Activated CD4-positive, alpha-beta T cell treated with anti-CD3 and anti-CD28 coated beads, Interleukin-2, Interleukin-6, amounts not matched to agents 100 ng/mL and 50 ng/mL, durations not matched to agents 16 hours and 8 hours (primary cell): ENCODE results near the gene RASSF3.
"Not testable (repeated sequence)": the region's sequence is repeated elsewhere in the genome, so short reads cannot be mapped to it uniquely, and the experiment has no call there.

Experiments
- DNase-seq: peaks from one replicate; pipeline ENCODE4 v3.0.0-alpha.2; 2020

RASSF3 gene, protein sequence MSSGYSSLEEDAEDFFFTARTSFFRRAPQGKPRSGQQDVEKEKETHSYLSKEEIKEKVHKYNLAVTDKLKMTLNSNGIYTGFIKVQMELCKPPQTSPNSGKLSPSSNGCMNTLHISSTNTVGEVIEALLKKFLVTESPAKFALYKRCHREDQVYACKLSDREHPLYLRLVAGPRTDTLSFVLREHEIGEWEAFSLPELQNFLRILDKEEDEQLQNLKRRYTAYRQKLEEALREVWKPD

DNA sequence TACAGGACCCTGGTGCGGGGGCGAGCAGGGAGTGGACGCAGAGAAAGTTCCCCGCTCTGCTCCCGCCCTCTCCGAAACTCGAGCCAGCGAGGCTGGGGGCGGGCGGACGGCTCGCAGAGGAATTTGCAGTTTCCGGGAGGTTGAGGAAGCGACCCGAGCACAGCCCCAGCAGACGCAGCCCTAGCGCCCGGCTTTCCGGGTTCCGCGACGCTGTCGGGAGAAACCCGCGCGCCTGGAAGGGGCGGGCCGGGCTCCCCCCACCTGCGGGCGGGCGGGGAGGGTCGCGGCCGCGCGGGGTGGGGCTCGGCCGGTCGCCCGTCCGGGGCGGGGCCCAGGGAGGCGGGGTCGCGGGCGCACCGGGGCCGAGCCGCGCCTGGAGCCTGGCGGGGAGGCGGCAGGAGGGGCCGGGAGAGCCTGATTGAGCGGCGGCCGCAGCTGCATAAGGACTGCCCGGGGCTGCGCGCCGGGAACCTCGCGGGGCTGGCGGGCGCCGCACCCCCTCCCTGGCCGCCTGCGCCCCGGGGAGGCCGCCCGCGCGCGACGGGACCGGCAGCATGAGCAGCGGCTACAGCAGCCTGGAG is at the start of gene RASSF3:
Gene RASSF3, plus strand, starts transcription at position 417 of the 581 bp plus-strand sequence. Its CDS starts 138 bp downstream, at position 555.
- DNase-seq, result peak; percentile 89

DNA sequence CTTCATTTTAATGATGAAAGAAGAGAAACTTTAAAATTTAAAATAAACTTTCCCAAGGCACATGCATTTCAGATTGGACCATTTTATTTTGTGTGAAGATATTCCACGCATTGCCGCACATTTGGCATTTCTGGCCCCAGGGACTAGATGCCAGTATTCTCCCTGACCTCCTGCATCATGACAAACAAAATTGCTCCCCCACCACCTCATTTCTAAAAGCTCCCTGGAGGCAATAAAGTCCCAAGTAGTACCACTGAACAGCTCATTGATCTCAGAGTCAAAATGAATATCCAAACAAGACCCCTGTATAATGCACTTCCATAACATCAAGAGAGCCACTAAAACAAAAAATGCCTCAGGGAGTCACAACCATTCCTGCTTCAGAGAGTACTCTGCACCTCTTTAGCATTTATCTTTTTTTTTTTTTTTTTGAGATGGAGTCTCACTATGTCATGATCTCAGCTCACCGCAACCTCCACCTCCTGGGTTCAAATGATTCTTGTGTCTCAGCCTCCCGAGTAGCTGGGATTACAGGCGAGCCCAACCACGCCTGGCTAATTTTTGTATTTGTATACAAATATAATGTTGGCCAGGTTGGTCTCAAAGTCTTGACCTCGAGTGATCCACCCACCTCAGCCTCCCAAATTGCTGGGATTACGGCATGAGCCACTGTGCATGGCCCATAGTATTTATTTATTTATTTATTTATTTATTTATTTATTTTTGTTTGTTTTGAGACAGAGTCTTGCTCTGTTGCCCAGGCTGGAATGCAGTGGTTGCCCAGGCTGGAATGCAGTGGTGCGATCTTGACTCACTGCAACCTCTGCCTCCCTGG is 48.8 kb upstream of the RASSF3 start:
- no peak for DNase-seq

DNA sequence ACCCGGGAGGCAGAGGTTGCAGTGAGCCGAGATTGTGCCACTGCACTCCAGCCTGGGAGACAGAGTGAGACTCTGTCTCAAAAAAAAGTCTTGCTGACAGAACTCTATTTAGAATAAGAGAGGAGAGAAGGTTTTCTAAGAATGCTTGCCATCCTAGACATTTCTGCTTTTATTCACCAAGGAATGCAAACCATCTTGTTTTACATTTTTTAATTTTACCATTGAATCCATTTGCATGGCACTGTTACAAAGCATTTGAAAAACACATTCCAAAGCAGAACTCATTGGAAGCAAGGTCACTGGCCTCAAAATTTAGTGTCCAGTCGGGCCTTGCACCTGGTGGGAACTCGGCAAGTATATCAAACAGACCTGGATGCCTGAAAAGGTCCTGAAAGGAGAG is 44.2 kb upstream of the RASSF3 start:
- DNase-seq, result no peak

DNA sequence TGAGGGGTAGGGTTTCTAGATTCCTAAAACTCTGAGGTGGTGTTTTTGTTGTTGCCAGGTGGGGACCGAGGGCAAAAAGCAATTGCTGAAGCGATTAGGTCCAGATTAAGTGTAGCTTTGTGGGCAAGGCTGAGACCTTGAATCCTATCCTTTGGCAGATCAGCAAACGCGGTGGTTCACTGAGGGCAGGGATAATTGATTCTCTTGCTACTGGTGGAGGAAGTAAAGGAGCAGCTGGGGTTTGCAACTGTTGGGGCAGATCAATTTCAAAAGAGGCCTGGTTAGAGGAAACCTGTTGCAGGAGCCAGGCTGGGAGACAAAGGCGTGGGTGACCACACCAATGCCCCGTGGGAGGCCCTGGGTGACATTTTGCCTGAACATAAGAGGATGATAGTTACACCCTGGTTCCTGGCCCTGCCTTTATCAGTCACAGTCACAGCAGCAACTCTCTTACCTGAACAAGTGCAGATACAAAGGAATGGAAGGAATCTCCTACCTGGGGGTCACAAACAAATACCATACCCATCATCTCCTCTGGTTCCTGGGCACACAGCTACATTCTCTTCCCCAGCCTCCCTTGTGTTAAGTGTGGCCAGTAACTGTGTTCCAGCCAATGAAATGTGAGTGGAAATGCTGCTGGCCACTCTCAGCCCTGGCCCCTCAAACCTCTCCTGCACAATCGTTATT is 43.3 kb upstream of the RASSF3 start:
- no peak for DNase-seq

DNA sequence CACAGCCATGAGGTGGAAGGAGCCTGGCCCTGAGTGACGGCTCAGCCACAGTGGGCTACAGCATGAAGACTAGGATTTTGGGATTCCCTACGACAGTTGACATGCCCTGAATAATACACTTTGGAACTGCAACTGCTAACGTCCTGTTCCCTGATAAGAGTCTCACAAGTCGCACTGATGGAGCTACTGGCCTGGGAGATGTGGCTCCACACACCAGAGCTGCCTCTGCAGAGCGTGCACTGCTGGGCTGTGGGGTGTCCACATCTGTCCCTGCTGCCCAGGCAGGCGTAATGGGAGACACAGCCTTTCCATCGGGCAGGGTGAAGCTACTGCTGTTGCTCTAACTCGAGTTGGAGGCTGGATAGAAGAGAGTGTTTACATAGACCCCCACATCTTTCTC is 42.7 kb upstream of the RASSF3 start:
- no peak for DNase-seq

DNA sequence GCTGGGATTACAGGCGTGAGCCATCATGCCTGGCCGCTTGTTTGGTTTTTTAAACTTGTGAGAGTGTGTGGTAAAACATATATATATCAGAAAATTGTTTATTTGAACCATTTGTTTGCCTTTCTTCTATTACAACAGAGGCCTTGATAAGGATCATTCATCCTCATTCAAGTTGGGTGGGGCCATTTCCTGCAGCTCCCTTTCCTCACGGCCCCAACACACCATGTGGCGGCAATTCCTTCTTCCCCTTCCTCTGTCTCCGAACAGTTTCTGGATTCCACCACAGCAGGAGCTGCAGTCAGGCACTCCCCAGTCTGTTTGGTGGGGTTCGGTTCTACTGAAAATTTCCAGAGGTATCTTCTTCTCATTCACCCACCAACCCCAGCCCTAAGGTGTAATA is 42.0 kb upstream of the RASSF3 start:
- no peak for DNase-seq

DNA sequence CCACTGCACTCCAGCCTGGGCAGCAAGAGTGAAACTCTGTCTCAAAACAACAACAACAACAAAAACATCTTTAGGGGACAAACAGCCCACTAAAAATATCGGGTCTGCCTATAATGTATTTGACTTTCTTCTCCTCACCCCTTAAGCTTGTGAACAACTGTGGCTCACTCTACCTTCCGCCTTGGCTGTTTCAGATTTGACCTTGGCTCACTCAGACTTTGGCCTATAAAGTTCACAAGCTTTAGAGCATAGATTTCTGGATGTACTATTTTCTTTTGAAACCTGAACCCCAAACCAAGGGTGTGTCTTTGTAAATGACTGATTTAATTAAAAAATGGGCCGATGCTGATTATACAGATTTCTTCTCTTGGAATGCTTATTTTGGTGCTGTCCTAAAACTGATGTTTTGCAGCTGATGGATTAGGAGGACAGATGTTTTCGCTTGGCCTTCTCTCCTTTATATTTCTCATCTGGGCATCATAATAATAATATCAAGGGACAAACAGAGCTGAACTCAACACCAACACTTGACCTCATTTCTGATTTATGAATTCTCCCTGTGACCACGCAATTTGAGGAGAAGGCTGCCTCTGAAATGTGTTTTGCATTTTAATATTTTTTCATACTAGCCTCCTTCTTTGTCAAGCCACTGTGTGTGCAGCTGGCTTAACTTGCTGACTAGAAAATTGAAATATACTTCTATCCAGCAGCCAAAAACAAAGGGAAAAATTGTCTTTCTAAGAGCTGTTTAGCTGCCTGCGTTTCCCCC is 40.2 kb upstream of the RASSF3 start:
- no peak for DNase-seq

DNA sequence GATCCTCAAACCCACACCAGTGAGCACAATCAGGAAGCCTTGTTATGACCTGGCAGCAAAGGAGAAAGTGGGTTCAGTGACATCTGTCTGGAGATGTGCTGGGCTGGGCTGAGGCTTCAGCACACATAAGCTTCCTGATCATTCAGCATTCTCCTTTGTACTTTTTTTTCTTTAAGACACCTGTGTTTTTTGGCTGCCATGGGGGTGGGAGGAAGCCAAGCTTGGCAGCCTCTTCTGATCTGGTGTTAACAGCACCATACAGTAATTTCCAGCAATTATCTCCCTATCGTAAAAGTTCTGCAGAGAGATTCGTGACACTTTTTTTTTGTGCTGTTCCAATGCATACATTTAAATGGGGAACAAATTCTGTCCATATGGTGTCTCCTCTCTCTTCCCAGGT is 38.9 kb upstream of the RASSF3 start:
- DNase-seq, result no peak

DNA sequence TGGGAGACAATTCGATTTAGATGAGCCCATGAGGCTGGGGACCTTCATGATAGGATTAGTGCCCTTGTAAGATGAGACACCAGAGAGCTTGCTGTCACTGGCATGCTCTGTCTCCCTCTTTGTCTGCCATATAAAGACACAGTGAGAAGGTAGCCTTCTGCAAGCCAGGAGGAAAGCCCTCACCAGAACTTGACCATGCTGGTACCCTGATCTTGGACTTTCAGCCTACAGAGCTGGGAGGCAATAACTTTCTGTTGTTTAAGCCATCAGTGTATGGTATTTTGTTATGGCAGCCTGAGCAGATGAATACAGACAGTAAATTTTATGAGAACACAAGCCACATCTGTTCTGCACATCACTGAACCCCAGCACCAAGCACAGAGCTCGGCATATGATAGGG is 38.1 kb upstream of the RASSF3 start:
- no peak for DNase-seq

DNA sequence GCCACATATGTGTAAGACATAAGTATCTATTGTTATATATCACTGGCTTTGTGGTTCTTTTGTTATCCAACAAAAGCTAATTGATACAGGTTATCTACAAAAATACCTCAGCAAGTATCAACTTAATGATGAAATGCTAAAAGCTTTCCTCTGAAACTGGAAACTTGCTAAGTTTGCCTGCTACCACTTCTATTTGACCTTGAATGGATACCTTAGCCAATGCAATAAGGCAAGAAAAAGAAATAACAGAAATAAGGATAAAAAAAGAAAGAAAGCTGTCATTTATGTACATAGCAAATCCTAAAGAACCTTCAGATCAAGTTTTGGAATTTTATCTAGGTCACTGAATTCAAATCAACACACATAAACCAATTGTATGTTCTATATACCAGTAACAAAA is 35.5 kb upstream of the RASSF3 start:
- no peak for DNase-seq

DNA sequence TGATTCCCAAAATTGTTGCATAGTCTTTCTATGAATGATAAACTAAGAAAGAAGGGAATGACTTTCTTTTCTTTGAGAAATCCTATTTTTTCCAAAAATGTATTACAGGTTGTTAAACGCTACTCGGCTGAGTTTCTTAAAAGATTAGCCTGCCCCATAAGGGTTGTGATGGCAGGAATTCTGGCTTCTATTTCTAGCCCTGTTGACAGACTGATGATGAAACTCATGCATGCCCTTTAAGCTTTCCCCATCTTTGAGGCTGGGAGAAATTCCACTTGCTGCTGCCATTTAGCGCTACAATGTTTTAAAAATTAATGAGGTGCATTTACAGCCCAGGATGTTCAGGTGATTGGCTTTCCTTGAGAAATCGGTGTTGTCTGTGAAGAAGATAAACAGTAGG is 33.2 kb upstream of the RASSF3 start:
- DNase-seq, result no peak

DNA sequence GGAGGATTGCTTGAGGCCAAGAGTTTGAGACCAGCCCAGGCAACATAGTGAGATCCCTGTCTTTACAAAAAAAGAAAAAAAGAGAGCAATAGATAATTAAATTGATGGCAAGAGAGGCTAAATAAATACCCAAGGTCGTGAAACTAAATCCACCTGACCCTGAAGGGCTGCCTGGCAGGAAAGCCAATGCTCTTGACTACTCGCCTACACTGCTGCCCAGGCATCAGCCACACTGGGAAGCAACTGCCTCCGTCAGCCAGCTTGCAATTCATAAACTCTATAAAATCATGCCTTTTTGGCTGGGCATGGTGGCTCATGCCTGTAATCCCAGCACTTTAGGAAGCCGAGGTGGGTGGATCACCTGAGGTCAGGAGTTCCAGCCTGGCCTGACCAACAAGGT is 31.7 kb upstream of the RASSF3 start:
- no peak for DNase-seq

DNA sequence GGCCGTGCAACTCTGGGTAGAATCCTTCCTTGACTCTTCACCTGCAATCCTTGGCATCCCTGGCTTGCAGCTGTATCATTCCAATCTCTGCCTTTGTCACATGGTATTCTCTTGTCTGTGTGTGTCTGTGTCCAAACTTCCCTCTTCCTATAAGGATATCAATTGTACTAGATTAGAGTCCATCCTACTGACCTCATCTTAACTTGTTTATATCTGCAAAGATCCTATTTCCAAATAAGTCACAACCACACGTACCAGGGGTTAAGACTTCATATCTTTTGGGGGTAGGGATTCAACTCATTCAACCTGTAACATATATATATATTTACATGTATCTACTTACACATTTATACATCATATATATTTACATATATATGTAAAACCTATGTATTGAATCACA is 29.6 kb upstream of the RASSF3 start:
- no peak for DNase-seq

DNA sequence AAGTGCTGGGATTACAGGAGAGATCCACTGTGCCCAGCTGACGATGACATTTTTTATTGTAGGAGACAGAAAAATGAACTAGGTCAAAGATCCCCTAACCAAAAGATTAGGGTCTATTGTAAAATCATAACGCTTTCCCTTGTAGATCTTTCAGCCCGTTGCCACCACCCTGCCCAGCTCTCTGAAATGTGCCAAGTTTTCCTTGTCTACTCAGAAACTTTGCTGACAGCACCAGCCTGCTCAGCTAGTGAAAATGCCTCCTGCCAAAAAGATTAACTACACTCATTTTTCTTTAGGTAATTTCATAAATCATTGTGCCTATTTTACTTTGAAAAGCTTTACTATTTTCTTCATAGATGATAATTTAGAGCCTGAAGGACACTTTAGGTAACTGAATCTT is 28.2 kb upstream of the RASSF3 start:
- DNase-seq, result no peak

DNA sequence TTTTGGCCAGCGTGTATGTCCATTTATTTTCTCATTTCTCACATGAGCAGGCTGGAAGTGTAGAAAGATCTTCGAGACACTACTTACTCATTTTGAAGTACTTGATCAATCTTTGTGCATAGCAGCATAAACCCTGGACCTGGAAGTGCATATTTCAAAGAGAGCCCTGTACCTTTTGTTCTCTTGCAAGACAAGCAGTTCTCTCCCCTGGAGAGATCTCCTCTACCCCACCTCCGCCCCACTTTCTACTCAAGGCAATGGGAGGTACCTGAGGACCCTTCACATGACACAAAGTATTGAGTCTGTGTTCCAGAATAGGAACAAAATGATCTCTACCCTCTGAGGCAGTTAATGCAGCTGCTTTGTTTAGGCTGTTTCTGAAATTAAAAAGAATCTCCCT is 27.4 kb upstream of the RASSF3 start:
- DNase-seq, result no peak

DNA sequence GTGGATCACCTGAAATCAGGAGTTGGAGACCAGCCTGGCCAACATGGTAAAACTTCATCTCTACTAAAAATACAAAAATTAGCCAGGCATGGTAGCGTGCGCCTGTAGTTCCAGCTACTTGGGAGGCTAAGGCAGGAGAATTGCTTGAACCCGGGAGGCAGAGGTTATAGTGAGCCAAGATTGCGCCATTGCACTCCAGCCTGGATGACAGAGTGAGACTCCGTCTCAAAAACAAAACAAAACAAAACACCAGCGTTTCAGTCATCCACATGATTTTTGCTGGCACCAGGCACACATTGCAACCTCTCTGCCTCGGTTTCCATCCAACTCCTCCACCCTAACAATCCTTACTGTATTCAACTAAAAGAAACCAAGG is 26.9 kb upstream of the RASSF3 start:
- DNase-seq, result not testable (repeated sequence)

DNA sequence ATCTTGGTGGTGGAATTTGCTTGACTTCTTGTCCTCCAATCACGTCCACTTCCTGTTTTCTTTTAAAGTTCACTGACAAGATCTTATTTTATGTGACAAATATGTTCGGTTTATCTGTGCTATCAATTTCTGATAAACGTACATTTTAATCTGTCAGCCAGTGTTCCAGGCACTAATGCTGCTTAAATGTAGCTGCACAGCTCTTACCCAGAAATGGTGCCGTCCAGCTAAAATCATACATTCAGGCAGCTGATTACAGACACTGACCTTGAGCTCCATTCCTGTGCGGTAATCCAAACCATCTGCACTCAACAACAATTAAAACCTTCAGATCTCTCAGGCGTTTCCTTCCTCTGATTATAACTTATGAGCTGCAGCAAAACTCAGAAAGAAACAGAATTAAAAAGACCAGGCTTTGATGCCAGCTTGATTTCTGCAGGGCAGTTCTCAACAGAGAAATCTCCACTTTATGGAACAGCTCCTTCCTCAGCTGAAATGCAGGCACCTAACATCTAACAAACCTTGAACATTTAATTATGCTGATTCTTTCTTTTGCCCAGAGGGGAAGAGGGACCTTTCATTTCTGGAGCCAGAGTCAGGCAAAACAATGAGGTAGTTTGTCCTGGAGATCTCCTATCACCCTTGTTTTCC is 26.4 kb upstream of the RASSF3 start:
- DNase-seq, result no peak

DNA sequence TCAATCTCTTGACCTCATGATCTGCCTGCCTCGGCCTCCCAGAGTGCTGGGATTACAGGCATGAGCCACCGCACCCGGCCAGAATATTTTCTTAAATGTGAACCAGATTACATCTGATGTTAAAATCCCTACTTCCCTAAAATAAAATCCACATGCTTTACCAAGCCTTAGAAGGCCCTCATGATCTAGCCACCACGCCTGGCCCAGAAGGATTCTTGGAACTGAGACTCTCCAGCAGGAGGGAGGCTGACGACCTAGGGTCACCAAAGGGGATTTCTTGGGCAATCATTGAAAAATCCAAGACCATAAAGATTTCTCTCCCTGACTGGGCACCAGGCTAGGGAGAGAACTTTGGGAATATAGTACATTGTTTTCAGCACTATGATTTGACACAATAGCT is 25.2 kb upstream of the RASSF3 start:
- no peak for DNase-seq

DNA sequence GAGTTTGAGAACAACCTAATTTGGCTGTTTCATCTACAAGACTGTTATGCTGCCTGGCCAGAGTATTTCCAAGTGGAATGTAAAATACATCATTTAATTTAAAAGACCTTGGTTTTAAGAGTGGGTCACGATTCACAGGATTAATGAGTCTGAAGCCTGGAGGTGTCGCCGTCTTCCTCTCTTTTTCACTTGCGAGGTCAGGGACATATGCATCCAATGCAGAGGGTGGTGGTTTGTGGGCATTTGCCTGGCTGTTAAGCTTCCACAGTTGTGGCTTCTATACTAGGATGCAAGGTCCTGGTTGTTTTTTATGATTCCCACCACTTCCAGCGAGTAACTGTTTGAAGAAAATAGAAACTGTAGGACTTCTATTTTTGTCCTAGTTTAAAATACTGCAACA is 22.8 kb upstream of the RASSF3 start:
- no peak for DNase-seq

DNA sequence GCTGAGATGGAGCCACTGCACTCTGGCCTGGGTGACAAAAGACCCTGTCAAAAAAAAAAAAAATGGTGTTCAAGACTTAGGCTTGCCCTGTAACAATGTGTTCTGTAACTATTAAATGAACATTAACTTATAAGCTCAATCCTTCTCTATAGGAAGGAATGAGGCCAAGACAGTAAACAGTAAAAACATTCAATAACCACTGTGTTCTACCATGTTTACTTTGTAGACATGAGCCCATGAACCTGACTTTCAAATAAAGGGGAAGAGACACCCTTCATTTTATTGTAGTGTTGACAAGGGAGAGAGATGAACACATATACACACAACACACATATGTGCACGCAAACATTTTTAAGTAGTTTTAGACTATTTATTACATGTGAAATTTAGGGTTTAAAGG is 20.1 kb upstream of the RASSF3 start:
- no peak for DNase-seq

DNA sequence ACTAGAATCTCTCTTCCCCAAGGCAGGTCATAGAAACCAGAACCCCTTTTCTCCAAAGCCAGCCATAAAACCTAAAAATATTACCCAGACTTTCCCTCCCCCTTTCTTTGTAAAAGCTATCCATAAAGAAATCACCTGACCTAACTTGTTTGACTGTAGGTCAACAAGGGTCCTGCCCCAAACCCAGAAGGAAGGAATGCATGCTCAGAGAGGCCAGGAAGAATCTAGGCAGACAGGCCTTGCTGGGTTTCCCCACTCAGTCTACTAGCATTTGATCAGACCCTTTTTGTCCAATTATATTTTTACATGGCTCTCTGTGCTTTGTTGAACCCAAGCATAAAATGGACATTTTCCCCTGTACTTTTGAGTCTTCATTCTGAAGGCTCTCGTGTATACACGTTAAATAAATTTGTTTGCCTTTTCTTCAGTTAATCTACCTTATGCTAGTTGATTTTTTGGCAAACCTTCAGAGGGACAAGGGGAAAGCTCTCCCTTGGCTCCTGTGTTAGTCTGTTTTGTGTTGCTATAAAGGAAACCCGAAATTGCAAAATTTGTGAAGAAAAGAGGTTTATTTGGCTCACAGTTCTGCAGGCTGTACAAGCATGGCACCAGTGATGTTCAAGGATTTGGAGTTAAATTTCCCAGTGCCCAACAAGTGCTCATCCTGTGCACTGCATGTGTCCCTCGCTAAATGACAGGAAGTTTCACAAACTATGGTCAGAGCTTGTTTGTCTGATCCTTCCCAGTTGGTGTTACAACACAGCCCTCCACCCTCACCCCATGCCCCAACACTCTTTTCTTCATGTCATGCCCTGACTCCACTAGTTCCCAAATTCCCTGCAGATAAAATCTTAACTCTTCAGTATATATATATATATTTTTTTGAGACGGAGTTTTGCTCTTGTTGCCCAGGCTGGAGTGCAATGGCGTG is 14.2 kb upstream of the RASSF3 start:
- no peak for DNase-seq
